Thyroid gland (tissue), 4 donors: ENCODE results near the gene ZNF778. TPM values are rescaled to one million over a fixed set of nuclear protein-coding genes. Genes with fewer than 3 reads are reported as not detected.

Source experiments
- DNase-seq, 2 donors: peaks; one replicate each; pipeline ENCODE4 v3.0.0-alpha.2; 2019
- H3K27ac ChIP-seq, 3 donors: fragments of 200-600 bp; sonication (generic); 1 replicate in 2 of 3; 2 replicates in 1 of 3; pipeline ENCODE4 v1.5.1; 2016 to 2019; ENCODE audit warnings: mild to moderate bottlenecking in 1 of 3, moderate library complexity in 1 of 3
- H3K27me3 ChIP-seq: fragments of 200-600 bp; sonication (generic); one replicate; pipeline ENCODE4 v1.5.1; 2019
- H3K36me3 ChIP-seq, 2 donors: fragments of 200-600 bp; sonication (generic); one replicate each; pipeline ENCODE4 v1.5.1; 2016 to 2019
- H3K4me1 ChIP-seq, 2 donors: fragments of 200-600 bp; sonication (generic); one replicate each; pipeline ENCODE4 v1.5.1; 2017 to 2019
- H3K4me3 ChIP-seq, 3 donors: fragments of 200-600 bp; sonication (generic); replicated peaks in 1 of 3; 1 replicate in 2 of 3; 2 replicates in 1 of 3; pipeline ENCODE4 v1.5.1; 2016; ENCODE audit warnings: mild to moderate bottlenecking in 1 of 3
- H3K9me3 ChIP-seq: fragments of 200-600 bp; sonication (generic); one replicate; pipeline ENCODE4 v1.5.1; 2017
- POLR2A ChIP-seq, 2 donors: fragments of 450-650 bp; IDR thresholded peaks; one replicate each; pipeline ENCODE4 v1.6.1; 2017; ENCODE audit warnings: antibody characterized with exemption in 2 of 2, mild to moderate bottlenecking in 2 of 2, moderate library complexity in 1 of 2
- WGBS, 2 donors: methylation state at CpG; one replicate each; pipeline ENCODE4 v1.1.5; 2017; 5-methylcytosine and 5-hydroxymethylcytosine counted together
- intact Hi-C: fragments of 100-400 bp; cut with DNase I; formaldehyde crosslinking; loops from one replicate; pipeline ENCODE4 v1.15.1; 2023
- total RNA-seq, 4 donors: library from RNA; depleted of rRNA; stranded (reverse); fragments of >200 nt; gene quantifications; one replicate each; pipeline ENCODE4 v1.2.3, GENCODE V29; 2016
- TF ChIP-seq, protein P1 (sequence below), 6 experiments: fragments of 200-600 bp in 3 of 6; fragments of 450-650 bp in 3 of 6; sonication (generic) in 3 of 6; IDR thresholded peaks; one replicate each; pipeline ENCODE4 v1.5.1; 2016 to 2019; ENCODE audit warnings: antibody characterized with exemption in 6 of 6, mild to moderate bottlenecking in 2 of 6, inconsistent platforms in 1 of 6, moderate library complexity in 1 of 6

The ZNF778 gene
- total RNA-seq, 4 donors from 2014 or later: 17.5 to 36.4 (median 30.9) TPM

DNA sequence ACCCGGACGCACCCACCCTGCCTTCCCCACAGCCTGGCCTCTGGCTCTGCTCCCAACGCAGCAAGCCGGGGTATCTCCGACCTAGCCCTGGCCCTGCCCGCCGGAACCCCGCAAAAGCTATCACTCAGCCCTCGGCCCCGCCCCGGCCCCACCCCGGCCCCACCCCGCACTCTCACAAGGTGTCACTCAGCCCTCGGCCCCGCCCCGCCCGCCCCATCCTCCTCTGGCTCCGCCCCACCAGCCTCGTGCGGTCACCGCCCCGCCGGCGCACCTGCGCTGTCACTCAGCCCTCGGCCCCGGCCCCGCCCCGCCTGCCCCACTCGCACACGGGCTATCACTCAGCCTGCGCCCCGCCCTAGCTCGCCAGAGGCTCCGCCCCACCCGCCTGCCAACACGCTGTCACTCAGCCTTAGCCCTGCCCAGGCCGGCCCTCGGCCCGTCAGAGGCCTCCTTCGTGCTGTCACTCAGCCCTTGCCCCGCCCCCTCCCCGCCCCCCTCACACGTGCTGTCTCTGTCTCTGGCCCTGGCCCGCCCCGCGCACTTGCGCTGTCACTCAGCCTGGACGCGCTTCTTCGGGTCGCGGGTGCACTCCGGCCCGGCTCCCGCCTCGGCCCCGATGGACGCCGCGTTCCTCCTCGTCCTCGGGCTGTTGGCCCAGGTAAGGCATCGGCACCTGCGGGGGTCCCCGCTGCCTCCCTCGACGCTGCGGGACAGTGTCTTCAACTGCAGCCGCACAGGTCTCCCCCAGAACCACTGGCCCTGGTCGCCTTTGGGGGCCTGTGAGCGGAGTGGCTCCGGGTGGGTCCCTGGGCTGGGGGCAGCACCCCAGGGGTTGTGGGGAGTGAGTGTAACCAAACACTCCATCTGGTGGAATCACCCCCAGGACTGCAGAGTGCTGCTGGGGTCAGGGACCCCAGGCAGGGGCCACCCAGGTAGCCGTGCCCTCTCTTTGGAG is 46.0 kb upstream of the ZNF778 start, which contains the start of gene CDH15:
Gene CDH15 (plus strand): TSS at position 533 of the 955 bp plus-strand sequence. CDS start 84 bp downstream, at position 617.
- intact Hi-C loops: loop anchor here (10.0 kb wide), 1 partner anchor 227 kb away; no protein-coding TSS in a partner anchor
- no peak within 1 kb of the TSS for H3K27ac ChIP-seq
- peak within 1 kb of the TSS in 1 of 3 donors; percentile 14 for H3K4me3 ChIP-seq
- no peak for TF ChIP-seq POLR2A (IDR thresholded peaks at IDR 0.05)
- TF ChIP-seq, protein P1, sequence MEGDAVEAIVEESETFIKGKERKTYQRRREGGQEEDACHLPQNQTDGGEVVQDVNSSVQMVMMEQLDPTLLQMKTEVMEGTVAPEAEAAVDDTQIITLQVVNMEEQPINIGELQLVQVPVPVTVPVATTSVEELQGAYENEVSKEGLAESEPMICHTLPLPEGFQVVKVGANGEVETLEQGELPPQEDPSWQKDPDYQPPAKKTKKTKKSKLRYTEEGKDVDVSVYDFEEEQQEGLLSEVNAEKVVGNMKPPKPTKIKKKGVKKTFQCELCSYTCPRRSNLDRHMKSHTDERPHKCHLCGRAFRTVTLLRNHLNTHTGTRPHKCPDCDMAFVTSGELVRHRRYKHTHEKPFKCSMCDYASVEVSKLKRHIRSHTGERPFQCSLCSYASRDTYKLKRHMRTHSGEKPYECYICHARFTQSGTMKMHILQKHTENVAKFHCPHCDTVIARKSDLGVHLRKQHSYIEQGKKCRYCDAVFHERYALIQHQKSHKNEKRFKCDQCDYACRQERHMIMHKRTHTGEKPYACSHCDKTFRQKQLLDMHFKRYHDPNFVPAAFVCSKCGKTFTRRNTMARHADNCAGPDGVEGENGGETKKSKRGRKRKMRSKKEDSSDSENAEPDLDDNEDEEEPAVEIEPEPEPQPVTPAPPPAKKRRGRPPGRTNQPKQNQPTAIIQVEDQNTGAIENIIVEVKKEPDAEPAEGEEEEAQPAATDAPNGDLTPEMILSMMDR (IDR thresholded peaks at IDR 0.05): no peak
- H3K9me3 ChIP-seq: no peaks in the 10 kb centered on the region
- peak; percentile 92 to 96 for DNase-seq
- WGBS, 2 donors: 0% methylated on average over 4 of the region's 74 CpGs
- no peaks in the 10 kb centered on the region for H3K27me3 ChIP-seq
- no peaks in the 10 kb centered on the region for H3K36me3 ChIP-seq
- peaks cover 11 to 20% of the 10 kb centered on the region in 2 donors for H3K4me1 ChIP-seq

DNA sequence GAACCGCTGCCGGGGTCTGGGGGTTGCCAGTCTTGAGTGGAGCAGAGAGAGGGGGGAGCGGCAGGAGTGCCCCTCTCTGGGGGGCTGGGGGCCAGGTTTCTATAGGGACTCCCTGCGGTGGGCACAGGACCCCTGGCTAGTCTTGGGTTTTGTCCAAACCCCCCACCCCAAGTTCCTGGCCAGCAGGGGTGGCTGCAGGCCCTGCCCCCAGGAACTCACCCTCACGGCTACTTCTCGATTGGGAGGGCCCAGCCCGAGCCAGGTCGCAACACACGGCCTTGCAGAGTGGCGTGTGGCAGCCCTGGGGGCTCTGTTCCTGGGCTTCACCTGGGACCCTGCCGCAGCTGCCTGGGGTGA is 45.4 kb upstream of the ZNF778 start:
- H3K4me1 ChIP-seq: peaks cover 11 to 19% of the 10 kb centered on the region in 2 donors
- 86% methylated on average over 6 of the region's 11 CpGs; no CpG with 5 or more reads in 1 of the 2 donors for WGBS, 2 donors
- no peaks in the 10 kb centered on the region for H3K36me3 ChIP-seq
- TF ChIP-seq, protein P1 (IDR thresholded peaks at IDR 0.05): no peak
- TF ChIP-seq POLR2A (IDR thresholded peaks at IDR 0.05): no peak
- H3K9me3 ChIP-seq: no peaks in the 10 kb centered on the region
- H3K27ac ChIP-seq: no peak overlapping the region
- no peak for DNase-seq
- intact Hi-C loops: loop anchor here (10.0 kb wide), 1 partner anchor 227 kb away; no protein-coding TSS in a partner anchor
- no peaks in the 10 kb centered on the region for H3K27me3 ChIP-seq
- H3K4me3 ChIP-seq: no peak overlapping the region

DNA sequence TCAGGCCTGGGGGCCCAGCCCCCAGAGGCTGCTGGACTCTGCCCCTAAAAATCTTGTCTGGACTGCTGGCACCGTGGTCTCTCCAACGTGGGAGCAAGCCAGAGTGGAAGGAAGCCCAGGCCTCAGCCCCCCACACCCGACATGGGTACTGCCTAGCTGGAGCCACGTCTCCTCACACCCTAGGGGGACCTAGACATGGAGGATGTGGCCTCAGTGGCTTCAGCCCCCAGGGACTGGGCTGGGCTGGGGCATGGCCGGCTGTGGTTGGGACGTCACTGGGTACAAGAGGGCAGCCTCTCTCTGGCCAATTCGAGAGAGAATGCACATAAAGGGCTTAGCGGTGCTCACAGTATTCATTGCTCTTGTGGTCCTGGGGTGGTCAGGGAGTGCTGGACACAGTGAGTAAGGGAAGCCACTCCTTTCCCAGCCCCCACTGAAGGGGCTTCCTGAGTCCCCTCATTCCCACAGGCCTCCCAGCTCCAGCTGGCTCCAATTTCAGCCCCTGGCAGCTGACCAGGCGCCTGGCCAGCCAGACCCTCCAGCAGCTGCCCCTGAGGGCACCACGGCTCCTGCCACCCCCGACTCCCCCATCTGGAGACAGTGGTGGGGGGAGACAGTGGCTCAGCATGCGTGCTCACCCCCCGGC is 44.9 kb upstream of the ZNF778 start:
- no peaks in the 10 kb centered on the region for H3K27me3 ChIP-seq
- WGBS, 2 donors: 58 to 76% methylated on average over 4 to 7 of the region's 13 CpGs

DNA sequence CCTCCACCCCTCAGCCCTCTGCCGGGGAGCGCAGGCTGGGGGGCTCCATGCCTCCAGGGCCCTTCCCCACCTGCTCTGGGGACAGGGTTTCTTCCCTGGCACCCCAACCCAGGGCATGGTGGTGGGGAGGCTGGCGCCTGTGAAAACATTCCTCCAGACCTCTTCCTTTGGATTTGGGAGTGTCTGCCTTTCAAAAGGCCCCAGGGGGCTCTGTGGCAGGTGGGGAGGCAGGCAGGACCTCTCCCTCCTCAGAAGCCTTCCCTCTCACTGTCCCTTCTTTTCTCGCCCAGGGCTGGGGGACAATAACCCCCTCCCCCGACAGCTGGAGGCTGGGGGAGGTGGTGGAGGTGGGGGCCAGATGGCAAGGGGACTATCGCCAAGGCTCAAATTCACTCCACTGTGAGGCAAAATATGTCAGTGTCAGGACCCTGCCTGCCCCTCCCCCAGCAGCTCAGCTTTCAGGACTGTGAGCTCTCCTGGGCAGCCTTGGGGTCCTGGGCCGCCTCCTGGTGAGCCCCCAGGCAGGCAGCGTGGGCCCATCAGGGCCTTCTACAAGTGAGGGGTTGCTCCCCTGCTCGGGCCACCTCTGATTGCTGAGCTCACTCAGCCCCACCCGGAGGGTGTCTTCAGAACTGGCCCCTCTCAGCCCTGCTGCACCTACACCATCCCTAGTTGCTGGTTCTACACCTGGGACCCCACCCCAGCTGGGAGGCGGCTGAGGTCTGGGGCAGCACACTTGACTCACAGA is 44.2 kb upstream of the ZNF778 start:
- H3K36me3 ChIP-seq: no peaks in the 10 kb centered on the region
- 76 to 83% methylated on average over 3 to 7 of the region's 11 CpGs for WGBS, 2 donors
- TF ChIP-seq POLR2A (IDR thresholded peaks at IDR 0.05): no peak
- TF ChIP-seq, protein P1 (IDR thresholded peaks at IDR 0.05): no peak
- no peak for DNase-seq
- peaks cover 11 to 16% of the 10 kb centered on the region in 2 donors for H3K4me1 ChIP-seq
- intact Hi-C loops: loop anchor here (10.0 kb wide), 1 partner anchor 229 kb away; no protein-coding TSS in a partner anchor
- no peak overlapping the region for H3K27ac ChIP-seq
- no peaks in the 10 kb centered on the region for H3K27me3 ChIP-seq
- no peak overlapping the region for H3K4me3 ChIP-seq
- H3K9me3 ChIP-seq: no peaks in the 10 kb centered on the region

More for the DNA sequence above, 44.9 kb upstream of the ZNF778 start:
- intact Hi-C loops: loop anchor here (10.0 kb wide), 1 partner anchor 228 kb away; no protein-coding TSS in a partner anchor
- no peak for TF ChIP-seq POLR2A (IDR thresholded peaks at IDR 0.05)
- TF ChIP-seq, protein P1 (IDR thresholded peaks at IDR 0.05): no peak
- Histone ChIP-seq H3K9me3 (no peaks in the 10 kb centered on the region), H3K4me1 (peaks cover 11 to 16% of the 10 kb centered on the region in 2 donors), H3K36me3 (no peaks in the 10 kb centered on the region), H3K27ac (no peak overlapping the region), H3K4me3 (no peak overlapping the region)
- no peak for DNase-seq
